Epithelial cell of esophagus (primary cell): Measurements from ENCODE around the gene PARD3B.

ENCODE experiments used
- DNase-seq: peaks from one replicate; pipeline ENCODE4 v3.0.0; 2010; ENCODE audit warnings: low read depth
- H3K4me3 ChIP-seq: 2 replicates; pipeline ENCODE4 v1.5.1; 2011; ENCODE audit warnings: mild to moderate bottlenecking, low read length, control low read depth
- CTCF ChIP-seq: IDR thresholded peaks from 2 replicates; pipeline ENCODE4 v1.5.1; 2011; ENCODE audit warnings: low read depth, mild to moderate bottlenecking, low read length, control low read depth, inconsistent platforms; ENCODE audit not compliant: insufficient read depth; ENCODE audit errors: missing control alignments

PARD3B gene

GRCh38 chr2:204635478-204635877, 90.2 kb downstream of the PARD3B start:
- peak; percentile 32 for DNase-seq

GRCh38 chr2:204638471-204639194, 93.4 kb downstream of the PARD3B start:
- H3K4me3 ChIP-seq: no peak overlapping the region
- TF ChIP-seq CTCF: no peak
- no peak for DNase-seq

More at GRCh38 chr2:204635478-204635877, 90.2 kb downstream of the PARD3B start:
- no peak overlapping the region for H3K4me3 ChIP-seq
- TF ChIP-seq CTCF: no peak

- peak; percentile 10 for DNase-seq
- no peak for TF ChIP-seq CTCF
- no peak overlapping the region for H3K4me3 ChIP-seq
Measured at GRCh38 chr2:204643326-204643725, 98.1 kb downstream of the PARD3B start.

- DNase-seq: peak; percentile 38
- no peak for TF ChIP-seq CTCF
- H3K4me3 ChIP-seq: no peak overlapping the region
Measured at GRCh38 chr2:204645018-204645773, 99.9 kb downstream of the PARD3B start.

GRCh38 chr2:204647626-204648025, 102.4 kb downstream of the PARD3B start:
- H3K4me3 ChIP-seq: no peak overlapping the region
- TF ChIP-seq CTCF: no peak
- DNase-seq: no peak

GRCh38 chr2:204650611-204651010, 105.3 kb downstream of the PARD3B start:
- peak; percentile 52 for DNase-seq

More at GRCh38 chr2:204650611-204651010, 105.3 kb downstream of the PARD3B start:
- no peak for TF ChIP-seq CTCF
- no peak overlapping the region for H3K4me3 ChIP-seq
